Stomach smooth muscle (tissue), 2 donors: Measurements from ENCODE around the gene NEDD4L.

Source experiments
- H3K27ac ChIP-seq: one replicate; pipeline ENCODE4 v1.7.0; 2013; ENCODE audit warnings: mild to moderate bottlenecking, low read length, inconsistent platforms
- H3K27me3 ChIP-seq, 2 donors: one replicate each; pipeline ENCODE4 v1.7.0; 2013; ENCODE audit warnings: low read length in 2 of 2; ENCODE audit not compliant: insufficient read depth in 2 of 2, control insufficient read depth in 1 of 2
- H3K36me3 ChIP-seq, 2 donors: one replicate each; pipeline ENCODE4 v1.7.0; 2013; ENCODE audit warnings: low read length in 2 of 2; ENCODE audit not compliant: control insufficient read depth in 2 of 2, insufficient read depth in 2 of 2
- H3K4me1 ChIP-seq: one replicate; pipeline ENCODE4 v1.7.0; 2013; ENCODE audit warnings: low read length; ENCODE audit not compliant: control insufficient read depth, insufficient read depth
- H3K4me3 ChIP-seq, 2 donors: one replicate each; pipeline ENCODE4 v1.7.0; 2013; ENCODE audit warnings: low read length in 2 of 2
- H3K9ac ChIP-seq, 2 donors: one replicate each; pipeline ENCODE4 v1.7.0; 2013; ENCODE audit warnings: low read length in 2 of 2, mild to moderate bottlenecking in 1 of 2
- H3K9me3 ChIP-seq, 2 donors: one replicate each; pipeline ENCODE4 v1.7.0; 2013; ENCODE audit warnings: low read length in 2 of 2; ENCODE audit not compliant: control insufficient read depth in 2 of 2
- donor health status: healthy.
- donor health status: Pancreatic carcinoma.

The NEDD4L gene

DNA sequence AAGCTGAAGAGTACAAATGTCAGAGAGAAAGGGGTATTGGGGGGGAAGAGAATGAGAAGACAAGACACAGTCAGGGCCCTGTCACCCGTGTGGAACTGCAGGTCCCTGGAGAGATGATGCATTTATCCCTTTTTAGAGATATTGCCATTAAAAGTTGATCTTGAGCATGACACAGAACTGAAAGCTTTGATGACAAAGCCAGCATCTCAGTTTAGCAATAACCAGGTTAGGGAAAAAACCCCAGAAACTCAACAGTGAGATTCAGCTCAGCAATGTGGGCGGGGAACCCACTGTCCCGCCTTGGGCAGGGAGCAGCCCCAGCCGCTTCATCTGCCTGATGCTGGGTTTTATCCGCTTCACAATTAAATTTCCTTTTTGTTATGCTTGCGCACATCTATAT, 181.1 kb downstream of the NEDD4L start:
- Histone ChIP-seq H3K4me1 (peaks cover 9% of the 10 kb centered on the region), H3K27ac (no peak overlapping the region), H3K9ac (no peak overlapping the region), H3K4me3 (no peak overlapping the region), H3K9me3 (no peaks in the 10 kb centered on the region), H3K27me3 (no peaks in the 10 kb centered on the region), H3K36me3 (no peaks in the 10 kb centered on the region)

DNA sequence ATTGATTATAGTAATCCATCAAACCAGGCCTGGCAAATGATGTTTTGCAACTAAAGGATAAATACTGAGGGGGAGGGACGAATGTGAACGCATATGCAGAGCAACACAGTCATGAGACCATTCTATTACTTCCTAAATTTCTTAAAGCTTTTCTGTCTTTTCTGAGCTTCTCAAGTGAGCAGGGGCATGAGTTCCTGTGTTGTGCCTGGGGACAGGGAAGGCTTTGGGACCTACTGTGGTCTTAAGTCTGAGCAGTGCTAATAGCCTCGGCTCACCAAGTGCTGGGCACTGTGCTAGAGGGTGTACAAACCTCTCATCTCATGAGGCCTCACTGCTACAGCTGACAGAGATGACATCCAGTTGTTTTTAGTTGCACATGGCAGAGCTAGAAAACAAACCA, 182.4 kb downstream of the NEDD4L start:
- Histone ChIP-seq H3K27ac (no peak overlapping the region), H3K36me3 (no peaks in the 10 kb centered on the region), H3K9ac (no peak overlapping the region), H3K9me3 (no peaks in the 10 kb centered on the region), H3K4me1 (peaks cover 9% of the 10 kb centered on the region), H3K27me3 (no peaks in the 10 kb centered on the region), H3K4me3 (no peak overlapping the region)

DNA sequence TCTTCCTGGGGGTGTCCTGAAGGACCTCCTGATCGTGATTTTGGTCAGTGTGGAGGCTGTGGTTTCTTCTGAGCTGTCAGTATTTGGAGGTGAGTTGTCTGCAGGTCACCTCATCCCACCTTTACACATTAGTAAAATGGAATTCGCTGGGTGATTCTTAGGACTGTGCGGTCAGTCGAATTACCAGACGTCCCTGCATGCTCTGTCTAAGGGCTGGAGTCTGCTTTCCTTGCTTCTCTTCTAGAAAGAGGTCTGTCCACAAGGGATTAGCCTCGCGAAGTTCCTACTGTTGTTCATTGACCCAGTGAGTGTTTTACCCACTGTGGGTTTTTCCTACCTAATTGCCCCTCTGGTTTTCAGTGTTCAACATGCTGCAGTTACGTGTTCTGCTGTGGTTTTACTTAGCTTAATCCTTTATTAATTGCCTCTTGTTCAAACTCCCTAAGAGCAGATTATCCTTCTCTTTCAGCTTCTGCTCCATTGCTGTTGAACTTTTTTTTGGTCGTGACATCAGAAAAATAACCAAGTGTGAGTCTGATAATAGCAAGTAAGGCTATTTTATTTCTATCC, 183.4 kb downstream of the NEDD4L start:
- H3K4me3 ChIP-seq: no peak overlapping the region
- H3K27ac ChIP-seq: no peak overlapping the region
- peaks cover 9% of the 10 kb centered on the region for H3K4me1 ChIP-seq
- no peak overlapping the region for H3K9ac ChIP-seq
- H3K36me3 ChIP-seq: no peaks in the 10 kb centered on the region
- no peaks in the 10 kb centered on the region for H3K9me3 ChIP-seq
- no peaks in the 10 kb centered on the region for H3K27me3 ChIP-seq

DNA sequence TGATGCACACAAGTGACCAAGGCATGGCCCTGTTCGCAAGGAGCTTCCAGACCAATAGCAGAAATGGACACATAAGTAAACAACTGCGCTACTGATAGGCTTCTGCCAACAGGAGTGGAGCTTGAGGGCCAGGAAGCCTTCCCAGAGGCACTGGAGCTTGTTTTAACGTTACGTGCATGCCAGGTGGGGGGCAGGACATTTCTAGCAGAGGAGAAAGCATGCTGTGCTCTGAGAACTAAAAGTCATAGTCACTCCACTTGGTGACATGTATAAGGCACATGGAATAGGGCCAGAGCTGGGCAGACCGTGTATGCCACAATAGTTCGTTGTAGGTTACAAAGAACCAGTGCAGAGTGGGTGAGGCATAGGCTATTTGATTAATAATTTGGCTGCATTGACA, 184.2 kb downstream of the NEDD4L start:
- peaks cover 9% of the 10 kb centered on the region for H3K4me1 ChIP-seq
- H3K27me3 ChIP-seq: no peaks in the 10 kb centered on the region
- no peak overlapping the region for H3K9ac ChIP-seq
- H3K9me3 ChIP-seq: no peaks in the 10 kb centered on the region
- no peak overlapping the region for H3K4me3 ChIP-seq
- H3K36me3 ChIP-seq: no peaks in the 10 kb centered on the region
- H3K27ac ChIP-seq: no peak overlapping the region

DNA sequence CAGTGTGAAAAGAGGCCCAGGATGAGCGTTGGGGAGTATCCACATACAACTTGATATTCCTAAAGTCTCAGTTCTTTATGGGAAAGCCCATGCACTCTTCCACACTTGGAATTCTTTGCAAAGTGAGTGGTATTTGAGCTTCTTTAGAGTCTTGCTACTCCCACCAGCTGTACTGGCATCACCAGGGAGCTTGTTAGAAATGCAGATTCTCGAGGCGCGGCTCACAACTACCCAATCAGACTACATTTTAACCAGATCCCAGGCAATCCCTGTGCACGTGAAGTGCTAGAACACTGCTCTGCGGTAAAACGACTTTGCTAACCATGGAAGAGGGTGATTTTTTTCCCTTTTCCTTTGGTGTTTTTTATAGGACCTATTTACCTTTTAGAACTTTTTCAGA, 184.7 kb downstream of the NEDD4L start:
- no peak overlapping the region for H3K9ac ChIP-seq
- no peak overlapping the region for H3K27ac ChIP-seq
- peaks cover 5% of the 10 kb centered on the region for H3K4me1 ChIP-seq

DNA sequence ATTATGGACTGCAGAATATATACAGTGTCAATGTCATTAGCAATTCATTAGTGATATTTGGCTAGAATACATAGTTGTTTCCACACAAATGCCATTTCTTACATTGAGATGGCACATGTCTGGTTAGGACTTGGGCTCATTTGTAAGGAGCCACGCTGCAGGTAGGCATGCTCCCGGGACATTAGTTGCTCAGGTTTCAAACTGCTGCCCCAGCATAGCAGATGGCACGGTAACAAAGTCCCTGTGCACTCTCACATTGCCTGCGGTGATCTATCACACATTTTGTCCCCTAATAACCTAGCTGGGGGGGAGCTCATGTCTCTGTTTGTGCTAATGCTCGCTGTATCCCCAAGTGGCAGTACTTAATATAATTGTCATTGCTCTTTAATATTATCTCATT, 185.1 kb downstream of the NEDD4L start:
- no peaks in the 10 kb centered on the region for H3K9me3 ChIP-seq
- H3K9ac ChIP-seq: no peak overlapping the region
- no peaks in the 10 kb centered on the region for H3K36me3 ChIP-seq
- peaks cover 2% of the 10 kb centered on the region for H3K4me1 ChIP-seq
- no peak overlapping the region for H3K27ac ChIP-seq
- no peak overlapping the region for H3K4me3 ChIP-seq
- H3K27me3 ChIP-seq: no peaks in the 10 kb centered on the region

More for the DNA sequence above, 184.7 kb downstream of the NEDD4L start:
- H3K9me3 ChIP-seq: no peaks in the 10 kb centered on the region
- H3K36me3 ChIP-seq: no peaks in the 10 kb centered on the region
- H3K4me3 ChIP-seq: no peak overlapping the region
- no peaks in the 10 kb centered on the region for H3K27me3 ChIP-seq

DNA sequence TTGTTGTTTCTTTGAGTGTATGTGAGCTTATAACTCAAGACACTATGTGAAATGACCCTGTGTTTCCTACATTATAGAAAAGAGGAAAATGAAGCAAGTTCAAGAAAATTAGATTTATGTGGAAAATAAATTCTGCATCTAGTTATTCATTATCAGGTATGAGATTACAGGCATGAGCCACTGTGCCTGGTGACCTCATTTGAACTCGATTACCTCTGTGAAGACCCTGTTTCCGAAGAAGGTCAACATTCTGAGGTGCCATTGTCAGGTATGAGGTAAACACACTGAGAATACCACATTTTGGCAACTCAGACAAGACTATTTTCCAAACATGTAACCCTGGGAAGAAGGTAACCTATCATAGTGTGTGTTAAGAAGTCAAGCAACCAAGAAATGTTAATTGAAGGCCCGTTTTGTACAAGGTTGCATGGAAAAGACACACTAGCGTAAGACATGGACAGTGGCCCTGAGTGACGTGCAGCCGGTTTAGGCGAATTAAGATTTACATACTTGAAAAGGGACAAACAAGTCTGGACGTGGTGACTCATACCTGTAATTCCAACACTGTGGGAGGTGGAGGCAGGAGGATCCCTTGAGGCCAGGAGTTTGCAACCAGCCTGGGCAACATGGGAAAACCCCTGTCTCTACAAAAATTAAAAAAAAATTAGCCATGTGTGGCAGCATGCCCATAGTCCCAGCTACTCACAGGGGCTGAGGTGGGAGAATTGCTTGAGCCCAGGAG, 186.6 kb downstream of the NEDD4L start:
- Histone ChIP-seq H3K27ac (no peak overlapping the region), H3K9me3 (no peaks in the 10 kb centered on the region), H3K4me3 (no peak overlapping the region), H3K9ac (no peak overlapping the region), H3K36me3 (no peaks in the 10 kb centered on the region), H3K27me3 (no peaks in the 10 kb centered on the region), H3K4me1 (no peaks in the 10 kb centered on the region)

DNA sequence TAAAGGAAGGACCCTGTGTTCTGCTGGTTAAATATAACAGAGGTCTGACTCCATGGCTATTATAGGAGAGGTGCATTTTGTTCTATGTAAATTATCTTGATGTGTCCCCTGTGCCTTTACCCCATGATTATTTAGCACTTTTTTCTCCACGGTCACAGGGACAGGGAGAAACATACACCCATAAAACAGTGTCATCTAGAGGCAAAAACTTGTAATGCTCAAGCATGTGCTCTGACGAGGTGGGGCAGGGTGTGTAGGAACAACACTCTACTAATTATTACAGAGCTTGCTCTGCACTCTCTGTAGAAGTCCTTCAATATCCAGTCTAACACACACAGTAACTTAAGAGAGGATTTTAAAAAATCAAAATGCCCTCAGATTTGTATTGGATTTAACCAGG, 187.9 kb downstream of the NEDD4L start:
- Histone ChIP-seq H3K36me3 (no peaks in the 10 kb centered on the region), H3K4me3 (no peak overlapping the region), H3K9ac (no peak overlapping the region), H3K27me3 (no peaks in the 10 kb centered on the region), H3K4me1 (no peaks in the 10 kb centered on the region), H3K27ac (no peak overlapping the region), H3K9me3 (no peaks in the 10 kb centered on the region)

DNA sequence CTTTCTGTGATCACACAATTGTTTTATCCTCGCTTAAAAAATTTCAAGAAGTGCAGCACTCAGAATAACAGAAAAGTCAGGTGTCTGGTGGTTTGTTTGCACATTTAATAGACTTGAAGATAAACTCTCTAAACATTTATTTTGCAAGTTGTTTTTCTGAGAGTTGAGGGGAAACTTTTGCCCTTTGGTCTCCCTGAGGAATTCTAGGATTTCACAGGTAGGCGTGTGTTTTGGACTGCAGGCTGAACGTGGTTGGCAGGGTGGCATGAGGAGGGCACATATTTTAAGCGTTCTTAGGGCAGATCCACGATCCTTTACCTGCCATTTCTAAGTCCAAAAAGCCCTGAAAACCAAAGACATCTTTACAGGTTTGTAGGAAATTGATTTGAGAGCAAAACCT, 188.6 kb downstream of the NEDD4L start:
- no peak overlapping the region for H3K27ac ChIP-seq

DNA sequence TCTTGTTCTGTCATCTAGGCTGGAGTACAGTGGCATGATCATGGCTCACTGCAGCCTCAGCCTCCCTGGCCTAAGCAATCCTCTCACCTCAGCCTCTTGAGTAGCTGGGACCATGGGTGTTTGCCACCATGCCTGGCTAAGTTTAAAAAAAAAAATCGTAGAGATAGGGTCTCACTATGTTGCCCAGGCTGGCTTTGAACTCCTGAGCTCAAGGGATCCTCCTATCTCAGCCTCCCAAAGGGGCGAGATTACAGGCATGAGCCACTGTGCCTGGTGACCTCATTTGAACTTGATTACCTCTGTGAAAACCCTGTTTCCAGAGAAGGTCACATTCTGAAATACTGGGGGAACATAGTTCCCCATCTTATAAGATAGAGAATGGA, 190.3 kb downstream of the NEDD4L start:
- no peaks in the 10 kb centered on the region for H3K36me3 ChIP-seq
- no peaks in the 10 kb centered on the region for H3K27me3 ChIP-seq
- H3K9ac ChIP-seq: no peak overlapping the region
- H3K27ac ChIP-seq: no peak overlapping the region
- H3K4me1 ChIP-seq: no peaks in the 10 kb centered on the region
- no peaks in the 10 kb centered on the region for H3K9me3 ChIP-seq
- H3K4me3 ChIP-seq: no peak overlapping the region

More for the DNA sequence above, 188.6 kb downstream of the NEDD4L start:
- Histone ChIP-seq H3K9ac (no peak overlapping the region), H3K9me3 (no peaks in the 10 kb centered on the region), H3K4me3 (no peak overlapping the region), H3K4me1 (no peaks in the 10 kb centered on the region), H3K27me3 (no peaks in the 10 kb centered on the region), H3K36me3 (no peaks in the 10 kb centered on the region)

DNA sequence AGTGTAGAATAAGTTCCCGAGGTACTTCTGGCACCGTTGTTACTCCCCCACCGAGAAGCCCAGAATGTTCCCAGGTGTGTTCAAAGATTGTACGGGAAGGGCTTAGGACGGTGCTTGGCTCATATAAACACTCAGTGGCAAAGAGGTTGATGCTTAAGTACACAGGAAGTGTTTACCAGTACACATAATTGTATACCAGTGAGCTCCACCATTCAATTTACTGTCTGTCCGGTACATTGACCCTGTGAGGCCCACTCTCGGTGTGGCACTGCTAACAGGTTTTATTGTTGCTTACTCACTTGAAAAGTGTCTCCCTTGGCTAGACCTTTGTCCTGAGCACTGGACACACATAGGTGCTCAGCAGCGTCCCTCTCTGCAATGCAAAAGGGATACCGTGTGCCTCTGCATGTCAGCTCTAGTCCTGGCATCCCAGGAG, 191.0 kb downstream of the NEDD4L start:
- H3K27ac ChIP-seq: no peak overlapping the region
- no peak overlapping the region for H3K4me3 ChIP-seq

More for the DNA sequence above, 191.0 kb downstream of the NEDD4L start:
- no peaks in the 10 kb centered on the region for H3K27me3 ChIP-seq
- H3K9ac ChIP-seq: peak overlapping the region in 1 of 2 donors; percentile 21
- no peaks in the 10 kb centered on the region for H3K36me3 ChIP-seq
- no peaks in the 10 kb centered on the region for H3K4me1 ChIP-seq
- no peaks in the 10 kb centered on the region for H3K9me3 ChIP-seq
